Hippocampal formation (tissue), 2 donors: Measurements from ENCODE around the gene OSCP1.

Experiments
- DNase-seq, 2 donors: peaks; one replicate each; lab custom pipeline; 2025; lab: John Stamatoyannopoulos, UW

Gene OSCP1

DNA sequence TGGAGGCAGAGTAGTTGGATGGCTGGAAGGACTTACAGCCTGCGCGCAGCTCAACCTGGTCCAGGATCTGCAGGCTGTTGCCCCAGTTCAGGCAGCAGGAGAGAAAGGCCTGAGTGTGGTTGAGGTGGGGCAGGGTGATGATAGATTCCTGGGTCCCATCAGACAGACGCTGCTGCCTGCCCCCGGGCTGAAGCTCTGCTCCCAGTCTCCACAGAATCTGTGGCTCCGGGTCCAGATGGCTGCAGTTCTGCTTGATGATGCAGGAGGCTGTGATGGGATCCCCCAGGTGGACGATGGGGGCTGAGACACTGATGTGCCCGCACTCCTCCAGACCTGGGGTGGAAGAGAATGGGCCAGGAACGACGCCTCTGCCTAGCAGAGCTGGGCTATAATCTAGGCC is 25.1 kb upstream of the OSCP1 start:
- no peak for DNase-seq

DNA sequence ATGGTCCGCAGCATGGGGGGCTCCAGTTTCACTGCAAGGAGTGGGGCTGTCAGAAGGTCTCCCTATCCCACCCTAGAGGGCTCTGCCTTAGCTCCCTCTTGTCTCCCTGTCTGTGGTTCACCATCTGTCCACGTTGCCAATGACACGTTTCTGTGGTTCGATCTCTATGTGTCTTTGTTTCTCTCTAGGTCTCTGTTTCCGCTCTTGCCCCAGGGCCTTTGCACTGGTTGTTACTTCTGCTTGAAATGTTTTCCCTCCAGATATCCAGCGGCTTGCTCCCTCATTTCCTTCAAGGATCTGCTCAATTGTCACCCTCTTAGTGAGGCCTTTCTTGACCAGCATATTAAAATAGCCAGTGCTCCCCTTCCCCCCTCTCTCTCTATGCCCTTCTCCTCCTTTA is 22.4 kb upstream of the OSCP1 start:
- DNase-seq = no peak

DNA sequence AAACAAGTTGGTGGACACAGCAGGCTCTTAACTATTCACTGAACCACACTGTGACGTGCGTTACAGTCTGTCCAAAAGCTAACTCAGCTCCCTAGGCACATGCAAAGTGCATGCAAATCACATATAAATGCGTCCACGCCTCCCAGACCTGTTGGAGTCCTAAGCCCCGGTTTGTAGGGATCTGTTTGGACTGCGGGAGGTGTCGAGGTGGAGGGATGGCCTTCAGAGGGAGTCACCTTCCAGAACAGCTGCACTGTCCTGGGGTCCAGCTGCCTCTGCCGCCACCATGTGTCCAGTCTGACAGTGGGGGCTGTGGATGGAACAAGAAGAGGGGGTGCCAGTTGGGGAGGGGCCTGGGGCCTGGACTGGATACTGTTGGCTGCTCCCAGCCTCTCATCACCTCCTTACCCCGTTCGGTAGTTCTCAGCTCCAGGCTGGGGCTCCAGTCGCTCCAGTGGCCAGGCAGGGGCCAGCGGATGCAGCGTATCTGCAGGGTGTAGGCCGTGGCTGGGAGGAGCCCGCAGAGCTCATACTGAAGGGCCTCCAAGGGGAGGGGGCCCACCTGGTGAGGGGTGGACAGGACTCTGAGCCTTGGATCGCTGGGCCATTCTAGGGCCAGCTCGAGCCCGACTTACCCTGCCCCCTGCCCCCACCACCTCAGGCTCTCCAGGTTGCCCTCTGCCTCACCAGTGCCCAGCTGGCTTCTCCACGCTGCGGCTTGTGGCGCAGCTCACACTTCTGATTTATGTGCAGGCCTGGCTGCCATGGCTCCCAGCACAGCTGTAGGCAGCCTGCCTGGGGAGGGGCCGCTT is 21.8 kb upstream of the OSCP1 start:
- no peak for DNase-seq

DNA sequence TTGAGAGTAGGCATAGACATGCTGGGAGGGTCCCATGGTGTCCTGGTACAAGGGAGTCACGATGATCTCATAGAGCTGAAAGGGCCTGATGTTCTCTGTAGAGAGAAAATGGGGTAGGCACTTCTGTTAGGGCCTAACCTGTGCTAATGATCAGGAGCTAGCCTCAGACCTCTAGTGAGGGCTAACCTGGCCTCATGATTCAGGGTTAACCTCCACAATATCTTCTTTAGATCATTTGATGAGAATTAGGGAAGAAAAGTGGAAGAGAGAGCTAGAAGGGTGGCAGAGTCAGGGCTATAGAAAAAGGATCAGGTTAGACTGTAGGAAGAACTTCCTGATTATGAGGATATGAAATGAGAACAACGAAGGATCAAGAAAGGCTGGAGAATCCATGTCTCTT is 18.9 kb upstream of the OSCP1 start:
- no peak for DNase-seq

DNA sequence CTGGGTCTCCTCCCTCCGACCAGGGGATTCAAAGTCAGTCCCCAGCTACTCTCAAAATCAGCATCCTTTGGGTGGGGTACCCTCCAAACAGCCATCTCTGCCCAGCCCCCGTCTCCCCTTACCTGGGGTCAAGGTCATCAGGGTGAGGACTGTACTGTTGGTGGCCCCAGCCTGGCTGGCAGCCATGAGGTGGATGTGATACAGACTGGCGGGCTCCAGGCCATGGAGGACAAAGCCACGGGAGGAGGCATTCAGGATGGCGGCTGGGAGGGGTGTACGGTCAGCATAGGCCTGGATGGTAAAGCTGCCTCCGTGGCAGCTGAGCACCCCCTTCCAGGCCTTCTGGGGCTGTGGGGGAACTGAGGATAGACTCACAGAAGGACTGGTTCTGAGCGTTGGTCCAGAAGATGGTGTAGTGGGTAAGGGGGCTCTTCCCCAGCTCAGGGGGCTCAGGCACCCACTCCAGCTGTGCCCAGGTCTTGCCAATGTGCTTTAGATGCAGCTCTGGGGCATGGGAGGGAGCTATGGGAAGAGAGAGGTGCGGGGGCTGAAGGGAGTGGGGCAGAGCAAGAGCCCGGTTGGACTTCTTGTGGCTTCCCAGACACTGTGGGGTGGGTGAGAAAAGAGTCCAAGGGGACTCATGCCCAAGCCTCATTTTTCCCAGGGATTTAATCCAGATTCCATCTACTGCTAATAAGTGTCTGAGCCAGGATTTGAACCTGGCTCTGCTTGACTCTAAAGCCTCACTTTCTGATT is 17.6 kb upstream of the OSCP1 start:
- no peak for DNase-seq

DNA sequence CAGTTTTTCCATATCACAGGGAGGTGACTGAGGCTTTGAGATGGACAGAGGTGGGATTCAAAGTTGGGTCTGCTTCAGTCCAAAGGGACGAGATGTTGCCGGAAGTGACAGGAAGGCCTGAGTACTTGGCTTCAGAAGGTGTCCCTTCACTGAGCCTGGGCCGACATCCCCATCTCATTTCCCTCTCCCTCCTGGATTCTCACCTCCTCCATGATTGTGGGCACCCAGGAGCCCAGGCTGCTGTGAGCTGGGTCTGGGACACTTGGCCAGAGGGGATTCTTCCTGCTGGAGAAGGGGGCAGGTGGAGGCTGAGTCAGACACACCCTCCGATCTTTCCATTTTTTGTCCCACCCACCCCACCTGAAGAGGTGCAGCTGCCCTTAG is 16.8 kb upstream of the OSCP1 start:
- DNase-seq = no peak

DNA sequence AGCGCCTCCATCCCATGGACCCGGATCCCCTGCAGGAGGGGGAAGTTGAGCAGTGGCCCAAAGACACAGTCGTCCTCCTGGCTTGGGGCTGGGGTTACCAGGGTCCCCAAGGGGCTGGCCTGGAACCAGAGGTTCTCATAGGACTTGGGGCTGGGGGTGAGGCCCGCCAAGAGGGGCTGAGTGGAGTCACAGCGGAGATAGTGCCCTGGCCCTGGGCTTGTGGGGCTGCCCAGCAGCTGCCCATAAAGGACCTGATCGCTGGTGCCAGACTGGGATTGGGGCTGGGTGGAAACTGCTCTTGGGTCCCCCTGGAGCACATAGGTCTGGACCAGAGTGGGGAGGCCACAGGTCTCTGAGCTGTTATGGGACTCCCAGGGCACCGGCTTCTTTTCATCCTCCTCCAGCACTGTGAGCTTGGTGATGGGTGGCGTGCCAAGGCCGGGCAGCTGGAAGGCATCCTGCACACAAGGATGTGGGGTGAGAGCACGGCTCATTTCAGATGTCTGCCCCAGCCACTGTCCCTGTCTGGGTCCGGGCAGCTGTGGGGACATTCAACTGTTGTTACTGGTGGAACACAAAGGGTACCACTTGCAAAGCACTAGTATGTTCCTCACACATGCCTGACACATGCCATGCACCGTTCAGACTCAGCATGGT is 16.2 kb upstream of the OSCP1 start:
- no peak for DNase-seq

DNA sequence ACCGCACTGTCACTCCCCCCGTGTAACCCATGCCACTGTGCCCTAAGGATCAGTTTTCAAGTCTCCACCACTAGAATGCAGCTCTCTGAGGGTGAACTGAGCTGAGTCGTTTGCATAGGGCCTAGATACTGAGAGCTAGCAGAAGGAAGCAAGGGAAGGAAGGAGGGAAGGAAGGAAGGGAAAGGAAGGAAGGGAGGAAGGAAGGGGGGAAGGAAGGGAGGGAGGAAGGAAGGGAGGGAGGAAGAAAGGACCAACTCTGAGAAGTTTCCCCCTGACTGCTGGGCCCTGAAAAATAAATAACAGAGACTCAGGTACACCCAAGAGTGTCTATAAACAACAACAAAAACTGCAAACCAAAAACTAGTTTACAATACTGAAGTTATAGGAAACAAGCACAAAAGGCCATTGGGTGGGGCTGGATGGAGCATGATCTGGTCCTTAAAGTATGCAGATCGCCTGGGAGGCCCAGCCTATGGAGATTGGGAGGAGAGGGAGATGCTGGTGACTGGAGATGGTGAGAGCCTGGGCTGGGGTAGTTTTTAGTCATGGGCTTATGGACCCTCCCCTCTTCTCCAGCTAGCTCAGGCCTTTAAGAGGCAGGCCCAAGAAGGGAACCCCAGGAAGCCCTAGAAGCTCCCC is 15.6 kb upstream of the OSCP1 start:
- DNase-seq = no peak

DNA sequence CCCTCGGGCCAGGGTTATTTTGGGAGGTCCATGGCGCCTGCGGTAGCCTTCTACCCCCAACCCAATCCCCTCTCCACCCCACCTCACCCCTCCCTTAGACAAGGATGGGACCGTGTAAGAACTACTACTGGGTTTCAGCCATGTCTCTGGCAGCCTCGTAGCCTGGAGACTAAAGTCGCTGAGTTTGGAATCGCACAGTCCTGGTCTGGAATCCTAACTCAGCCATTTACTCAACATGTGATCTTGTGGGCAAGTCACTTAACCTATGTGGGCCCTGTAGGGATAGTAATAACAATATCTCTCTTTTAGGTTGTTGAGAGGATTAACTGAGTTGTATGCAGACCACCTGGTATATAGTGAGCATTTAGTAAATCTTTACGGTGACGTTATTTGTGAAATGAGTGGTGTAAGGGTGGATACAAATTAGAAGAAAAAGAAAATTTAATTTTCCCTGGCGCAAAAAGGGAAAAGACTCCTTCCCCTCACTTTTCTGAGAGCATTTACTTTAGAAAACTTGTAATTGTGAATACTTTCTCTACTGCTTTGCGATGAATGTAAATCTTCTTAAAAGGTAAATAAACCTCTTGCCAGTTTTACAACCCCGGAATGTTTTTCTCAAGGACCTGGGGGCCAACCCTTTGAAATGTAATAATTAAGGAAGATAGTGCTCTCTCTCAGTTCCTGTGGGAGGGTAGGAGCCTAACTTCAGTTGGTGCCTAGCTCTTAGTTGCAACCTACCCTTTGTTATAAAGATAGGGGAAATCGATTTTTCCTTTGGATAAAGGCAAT is 14.5 kb upstream of the OSCP1 start:
- DNase-seq = peak in 1 of 2 donors; percentile 59

DNA sequence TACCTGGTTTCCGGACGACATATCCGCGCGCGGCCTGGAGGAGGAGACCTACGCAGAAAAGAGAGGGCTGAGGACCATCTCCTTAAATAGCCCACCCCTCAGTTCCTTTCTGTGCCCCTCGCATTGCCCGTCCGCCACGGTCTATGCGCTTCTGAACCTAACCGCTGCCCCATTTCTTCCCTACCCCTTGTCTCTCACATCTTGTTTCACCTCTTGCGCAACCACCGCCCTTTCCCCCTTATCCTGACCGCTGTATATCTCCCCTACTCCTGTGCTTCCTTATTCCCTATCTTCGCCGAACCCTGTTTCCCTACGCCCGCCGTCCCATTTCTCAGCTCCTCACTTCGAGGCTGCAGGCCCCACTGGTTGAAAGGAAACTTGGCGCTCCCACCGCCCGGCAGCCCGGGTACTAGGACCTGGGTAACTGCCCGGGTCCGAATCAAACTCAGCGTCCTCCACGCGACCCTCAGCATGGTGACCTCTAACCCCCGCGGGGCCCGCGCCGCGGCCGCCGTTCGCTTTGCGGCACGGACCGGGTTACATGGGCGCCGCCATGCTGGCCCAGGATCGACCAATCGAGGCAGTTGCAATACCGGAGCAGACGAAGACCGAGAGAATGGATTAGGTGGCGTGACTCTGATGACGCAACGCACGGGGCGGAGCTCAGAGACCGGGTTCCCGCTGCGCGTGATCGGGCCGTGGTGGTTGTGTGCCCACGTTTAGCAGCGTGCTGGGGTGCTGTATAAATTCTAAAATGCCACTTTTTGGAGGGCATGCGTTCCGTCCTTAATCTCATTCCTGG is 13.8 kb upstream of the OSCP1 start, which contains the start of gene MRPS15:
Gene MRPS15, minus strand, starts transcription at position 582 of the 802 bp plus-strand sequence. Its CDS starts 109 bp downstream, at position 473.
- DNase-seq = peak; percentile 90 to 96

DNA sequence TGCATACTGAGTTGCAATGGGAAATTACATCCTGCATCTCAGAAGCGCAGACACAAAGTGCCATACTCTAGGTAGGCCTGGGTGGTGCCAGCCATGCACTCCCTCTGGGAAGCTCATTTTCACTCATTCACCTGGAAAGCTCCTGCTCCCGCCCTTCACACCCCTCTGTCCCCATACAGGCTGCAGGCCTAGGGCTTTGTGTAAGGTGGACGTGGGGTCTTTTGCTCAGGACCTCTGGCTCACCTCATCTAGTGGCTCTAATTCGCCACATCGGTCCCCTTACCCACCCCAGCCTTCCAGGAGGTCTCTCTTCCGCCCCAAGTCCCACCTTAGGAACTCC is 13.2 kb upstream of the OSCP1 start:
- DNase-seq = no peak

DNA sequence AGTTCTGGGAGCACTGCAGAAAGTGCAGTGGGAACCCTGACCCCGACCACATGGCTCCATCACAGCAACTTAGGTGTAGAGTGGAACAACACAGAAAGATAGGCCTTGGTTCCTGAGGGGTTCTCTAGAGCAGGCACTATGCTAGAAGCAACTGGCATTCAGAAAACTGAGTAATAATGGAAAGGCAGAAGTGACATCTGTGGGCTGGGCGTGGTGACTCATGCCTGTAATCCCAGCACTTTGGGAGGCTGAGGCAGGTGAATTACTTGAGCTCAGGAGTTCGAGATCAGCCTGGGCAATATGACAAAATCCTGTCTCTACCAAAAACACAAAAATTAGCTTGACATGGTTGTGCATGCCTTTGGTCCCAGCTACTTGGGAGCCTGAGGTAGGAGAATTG is 8.7 kb upstream of the OSCP1 start:
- no peak for DNase-seq

DNA sequence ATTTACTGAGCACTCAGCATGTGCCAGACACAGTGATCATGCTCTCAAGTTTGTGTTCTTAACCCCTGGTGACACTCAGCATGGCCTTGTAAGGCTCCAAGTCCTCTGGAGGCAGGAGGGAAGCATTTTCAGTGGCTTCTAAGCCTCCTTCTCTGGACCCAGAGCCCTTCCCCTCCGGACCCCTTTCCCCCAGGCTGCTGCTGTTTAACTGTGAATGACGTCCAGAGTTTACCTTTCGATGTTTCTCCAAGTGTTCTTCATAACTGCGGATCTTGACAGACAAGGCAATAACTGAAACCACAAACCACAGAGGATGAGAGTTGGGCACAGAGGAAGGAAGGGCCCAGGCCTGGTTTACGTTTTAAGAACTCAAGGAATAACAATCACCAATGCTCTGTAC is 7.4 kb upstream of the OSCP1 start:
- no peak for DNase-seq

DNA sequence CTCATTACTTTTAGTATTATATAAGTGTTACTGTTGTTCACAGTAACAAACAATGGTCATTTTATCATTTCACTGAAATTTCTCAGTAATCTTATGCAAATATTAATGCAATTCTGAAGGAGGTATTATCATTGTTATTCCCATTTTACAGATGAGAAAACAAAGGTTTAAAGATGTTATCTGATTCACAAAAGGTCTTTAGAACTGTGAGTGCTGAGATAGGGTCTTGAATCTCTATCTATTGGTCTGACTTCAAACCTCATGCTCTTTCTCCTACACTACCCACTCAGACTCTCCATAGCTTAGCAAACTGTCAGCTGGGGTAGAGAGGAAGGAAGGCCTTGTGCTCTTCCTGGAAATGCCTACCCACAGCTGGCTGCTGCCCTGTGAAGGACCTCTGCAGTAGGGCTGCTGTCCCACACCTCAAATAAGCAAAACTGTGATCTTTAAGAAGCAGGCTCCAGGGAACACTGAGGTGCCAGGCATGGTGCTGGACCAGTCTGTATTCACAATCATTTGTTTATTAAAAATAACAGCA is 6.2 kb upstream of the OSCP1 start:
- no peak for DNase-seq

DNA sequence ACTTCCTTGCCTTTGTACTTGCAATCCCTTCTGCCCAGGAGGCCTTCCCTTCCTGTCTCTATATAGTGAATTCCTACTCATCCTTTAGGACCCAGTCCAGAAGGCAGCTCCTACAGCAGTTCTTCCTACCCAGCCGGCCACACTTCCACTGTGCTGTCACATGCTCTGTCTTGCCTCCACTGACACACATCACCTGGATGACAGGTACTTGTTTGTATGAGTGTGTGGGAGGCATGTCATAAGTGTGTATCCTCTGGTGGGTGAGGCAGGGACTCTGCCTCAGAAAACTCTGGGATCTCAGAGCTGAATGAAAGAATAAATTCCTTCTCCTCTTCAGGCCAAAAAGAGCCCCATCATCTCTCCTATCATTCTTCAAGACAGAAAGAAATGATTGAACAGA is 5.1 kb upstream of the OSCP1 start:
- no peak for DNase-seq

DNA sequence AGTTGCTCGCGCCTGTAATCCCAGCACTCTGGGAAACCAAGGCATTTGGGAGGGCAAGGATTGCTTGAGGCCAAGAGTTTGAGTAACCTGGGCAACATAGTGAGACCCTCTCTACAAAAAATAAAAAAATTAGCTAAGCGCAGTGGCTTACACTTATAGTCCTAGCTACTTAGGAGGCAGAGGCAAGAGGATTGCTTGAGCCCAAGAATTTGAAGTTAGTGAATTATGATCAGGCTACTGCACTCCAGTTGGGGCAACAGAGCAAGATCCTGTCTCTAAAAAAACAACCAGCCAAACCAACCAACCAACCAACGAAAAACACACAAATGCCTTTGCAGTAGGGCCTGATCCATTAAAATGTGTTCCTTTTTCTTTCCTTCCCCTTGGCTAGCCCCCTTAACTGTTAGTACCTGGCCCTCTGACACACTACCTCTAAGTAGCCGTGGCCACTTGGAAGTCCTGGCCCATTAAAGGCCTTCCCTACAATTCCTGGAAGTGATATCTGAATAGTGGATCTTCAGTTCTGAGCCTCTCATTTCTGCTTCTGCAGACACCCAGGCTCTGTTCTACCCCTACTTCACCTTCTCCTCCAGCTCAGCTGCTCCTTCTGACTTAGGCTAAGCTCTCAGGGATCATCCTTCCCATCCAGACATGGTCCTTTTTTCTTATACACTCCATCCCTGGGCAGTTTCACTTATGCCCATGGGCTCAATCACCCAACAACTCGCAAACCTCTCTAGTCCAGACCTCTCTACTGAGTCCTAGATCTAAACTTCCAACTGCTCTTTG is 3.5 kb upstream of the OSCP1 start:
- DNase-seq = no peak

DNA sequence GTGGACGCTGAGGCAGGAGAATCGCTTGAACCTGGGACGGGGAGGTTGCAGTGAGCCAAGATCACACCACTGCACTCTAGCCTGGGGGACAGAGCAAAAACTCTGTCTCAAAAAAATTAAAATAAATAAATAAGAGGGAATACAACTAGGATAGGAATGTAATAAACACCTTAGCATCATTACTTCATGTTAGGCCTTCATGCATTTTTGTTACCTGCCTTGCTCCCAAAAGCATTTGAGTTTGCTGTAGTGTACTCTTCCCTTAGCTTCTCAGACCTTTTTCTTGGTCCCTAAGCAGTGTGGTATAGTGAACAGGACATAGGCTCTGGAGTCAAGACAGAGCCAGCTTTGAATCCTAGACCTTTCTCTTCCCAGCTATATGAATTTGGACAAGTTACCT is 2.8 kb upstream of the OSCP1 start:
- DNase-seq = no peak

DNA sequence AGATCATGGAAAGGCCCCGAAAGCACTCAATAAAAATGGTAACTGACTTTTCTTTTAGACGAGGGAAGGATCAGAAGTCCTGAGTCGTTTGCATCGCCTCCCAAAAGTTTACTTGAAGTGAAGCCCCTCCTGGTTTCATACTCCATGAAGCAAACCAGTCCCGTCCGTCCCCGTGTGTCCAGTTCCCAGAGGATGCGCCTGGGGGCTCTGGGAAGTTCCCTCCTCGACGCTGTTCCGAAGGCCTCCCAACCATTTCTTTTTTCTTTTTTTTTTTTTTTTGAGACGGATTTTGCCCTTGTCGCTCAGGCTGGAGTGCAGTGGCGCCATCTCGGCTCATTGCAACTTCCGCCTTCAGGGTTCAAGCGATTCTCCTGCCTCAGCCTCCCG is 661 bp upstream of the OSCP1 start:
- DNase-seq = no peak

DNA sequence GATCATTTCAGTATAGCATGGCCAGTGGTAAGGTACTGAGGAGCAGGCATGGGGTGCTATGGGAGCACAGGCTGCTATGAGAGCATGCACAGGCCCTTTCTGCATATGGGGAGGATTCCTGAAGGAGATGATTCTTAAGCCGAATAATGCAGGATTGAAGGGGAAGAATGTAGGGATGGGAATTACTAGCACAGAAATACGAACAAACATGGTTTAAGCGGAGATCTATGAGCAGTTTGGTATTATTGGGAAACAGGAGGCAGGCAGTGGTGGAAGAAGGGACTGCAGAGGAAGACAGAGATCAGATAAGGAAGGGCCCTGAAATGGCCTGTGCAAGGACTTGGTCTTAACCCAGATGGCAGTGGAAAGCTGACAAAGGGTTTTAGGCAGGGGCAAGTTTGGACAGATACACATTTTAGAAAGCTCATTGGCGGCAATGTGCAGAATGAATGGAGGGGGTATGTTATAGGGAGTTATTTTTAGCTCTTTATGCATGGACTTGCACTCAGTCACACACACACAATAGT is 1.7 kb downstream of the OSCP1 start:
- no peak for DNase-seq

DNA sequence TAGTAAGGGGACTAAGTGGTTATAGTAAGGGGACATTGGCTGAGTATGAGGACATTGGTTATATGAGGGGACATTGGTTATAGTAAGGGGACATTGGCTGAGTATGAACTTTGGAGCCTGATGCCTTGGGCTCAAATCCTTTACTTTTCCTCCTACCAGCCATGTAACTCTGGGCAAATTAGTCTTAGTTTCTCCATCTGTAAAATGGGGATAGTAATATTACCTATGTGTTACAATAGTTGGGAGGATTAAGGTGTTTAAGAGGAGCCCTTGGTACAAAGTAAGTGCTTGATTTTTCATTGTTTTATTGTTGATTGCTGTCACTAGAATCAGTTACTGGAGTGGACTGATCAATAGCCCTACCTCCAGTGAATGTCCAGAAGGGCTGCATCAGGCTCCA is 2.8 kb downstream of the OSCP1 start:
- DNase-seq = no peak
